GM19455 (cell line): Measurements from ENCODE around the gene ERG.

Experiments
- ATAC-seq: cut with Tn5 transposase; IDR thresholded peaks from one replicate; pipeline ENCODE4 v1.9.1; 2021; ENCODE audit not compliant: unreplicated experiment

The ERG gene

GRCh38 chr21:38498057-38498833, at the start of gene ERG:
TSS of gene ERG (minus strand) at chr21:38498477. CDS start at chr21:38498380, 97 bp downstream.
- no peak for ATAC-seq

GRCh38 chr21:38544661-38545060, 46.4 kb upstream of the ERG start:
- ATAC-seq: no peak

GRCh38 chr21:38542263-38542662, 44.0 kb upstream of the ERG start:
- no peak for ATAC-seq

- no peak for ATAC-seq
Measured at GRCh38 chr21:38538353-38538752, 40.1 kb upstream of the ERG start.

GRCh38 chr21:38534591-38534990, 36.3 kb upstream of the ERG start:
- no peak for ATAC-seq

GRCh38 chr21:38533887-38534286, 35.6 kb upstream of the ERG start:
- no peak for ATAC-seq

- no peak for ATAC-seq
Measured at GRCh38 chr21:38531591-38531990, 33.3 kb upstream of the ERG start.

GRCh38 chr21:38531039-38531541, 32.8 kb upstream of the ERG start:
- no peak for ATAC-seq

- ATAC-seq: no peak
Measured at GRCh38 chr21:38527737-38528136, 29.5 kb upstream of the ERG start.

- no peak for ATAC-seq
Measured at GRCh38 chr21:38525454-38525853, 27.2 kb upstream of the ERG start.

- no peak for ATAC-seq
Measured at GRCh38 chr21:38524168-38525153, 26.2 kb upstream of the ERG start.

GRCh38 chr21:38520511-38520910, 22.2 kb upstream of the ERG start:
- ATAC-seq: no peak

- no peak for ATAC-seq
Measured at GRCh38 chr21:38511662-38512243, 13.5 kb upstream of the ERG start.

- no peak for ATAC-seq
Measured at GRCh38 chr21:38511198-38511597, 12.9 kb upstream of the ERG start.

- no peak for ATAC-seq
Measured at GRCh38 chr21:38507374-38507942, 9.2 kb upstream of the ERG start.

- no peak for ATAC-seq
Measured at GRCh38 chr21:38506661-38507281, 8.5 kb upstream of the ERG start.

GRCh38 chr21:38505654-38506523, 7.6 kb upstream of the ERG start:
- ATAC-seq: no peak

- ATAC-seq: no peak
Measured at GRCh38 chr21:38504066-38504465, 5.8 kb upstream of the ERG start.

- ATAC-seq: no peak
Measured at GRCh38 chr21:38503583-38503982, 5.3 kb upstream of the ERG start.

GRCh38 chr21:38500073-38500472, 1.8 kb upstream of the ERG start:
- no peak for ATAC-seq
